IMR-90 (cell line): ENCODE data around the gene ALDH1A2. TPM values are rescaled to one million over a fixed set of nuclear protein-coding genes. Genes with fewer than 3 reads are reported as not detected.

Source experiments
- ATAC-seq: fragments of 200-7000 bp; cut with Tn5 transposase; 2 replicates; pipeline ENCODE4 v1.9.1; 2020; ENCODE audit warnings: low read depth, mild to moderate bottlenecking, moderate library complexity
- BruUV-seq: library from RNA; stranded (reverse); fragments of 400-500 nt; replicated peaks from 2 replicates; lab custom pipeline; 2021; lab: Mats Ljungman, UMichigan
- CTCF ChIA-PET: fragments of 300-600 bp; formaldehyde crosslinking; extraction: SDS; loops from one replicate; lab custom pipeline; 2021; ENCODE audit warnings: antibody characterized with exemption; lab: Yijun Ruan, JAX
- POLR2A ChIA-PET: fragments of 300-600 bp; sonication (Branson Sonifier 250); formaldehyde crosslinking; loops from one replicate; lab custom pipeline; 2022; ENCODE audit warnings: antibody characterized with exemption; ENCODE audit not compliant: unreplicated experiment; lab: Charles Lee
- DNase-seq: peaks from one replicate; pipeline ENCODE4 v3.0.0; 2013
- H2AFZ ChIP-seq: replicated peaks from 2 replicates; pipeline ENCODE3; 2013; ENCODE audit warnings: low read length, mild to moderate bottlenecking; ENCODE audit not compliant: poor library complexity
- H2AK5ac ChIP-seq: 2 replicates; pipeline ENCODE4 v1.6.1; 2013; ENCODE audit warnings: low read depth, low read length, inconsistent platforms
- H2AK9ac ChIP-seq: replicated peaks from 2 replicates; pipeline ENCODE3; 2013; ENCODE audit warnings: mild to moderate bottlenecking, low read depth, low read length, moderate library complexity; ENCODE audit not compliant: poor library complexity
- H2BK120ac ChIP-seq: 2 replicates; pipeline ENCODE4 v1.6.1; 2013; ENCODE audit warnings: low read depth, low read length, inconsistent platforms
- H2BK15ac ChIP-seq: 3 replicates; pipeline ENCODE4 v1.6.1; 2013; ENCODE audit warnings: low read depth, low read length, inconsistent platforms
- H2BK20ac ChIP-seq: 2 replicates; pipeline ENCODE4 v1.6.1; 2013; ENCODE audit warnings: low read depth, mild to moderate bottlenecking, inconsistent platforms, low read length, moderate library complexity
- H2BK5ac ChIP-seq: 2 replicates; pipeline ENCODE4 v1.6.1; 2013; ENCODE audit warnings: mild to moderate bottlenecking, low read depth, low read length, inconsistent platforms; ENCODE audit not compliant: poor library complexity, severe bottlenecking
- H3K14ac ChIP-seq: replicated peaks from 2 replicates; pipeline ENCODE4 v1.6.1; 2013; ENCODE audit warnings: low read depth, low read length, inconsistent platforms
- H3K18ac ChIP-seq: 2 replicates; pipeline ENCODE4 v1.6.1; 2013; ENCODE audit warnings: low read depth, low read length, control low read depth
- H3K23ac ChIP-seq: 2 replicates; pipeline ENCODE4 v1.6.1; 2013; ENCODE audit warnings: low read depth, low read length, inconsistent platforms
- H3K27ac ChIP-seq: 2 replicates; pipeline ENCODE4 v1.5.1; 2013; ENCODE audit warnings: mild to moderate bottlenecking, control low read depth, low read length; ENCODE audit not compliant: insufficient read depth
- H3K27me3 ChIP-seq: 2 replicates; pipeline ENCODE4 v1.6.1; 2013; ENCODE audit warnings: low read length; ENCODE audit not compliant: control insufficient read depth, insufficient read depth
- H3K36me3 ChIP-seq: 2 replicates; pipeline ENCODE4 v1.6.1; 2013; ENCODE audit warnings: low read length, mixed read lengths; ENCODE audit not compliant: control insufficient read depth, insufficient read depth
- H3K4ac ChIP-seq: 2 replicates; pipeline ENCODE4 v1.6.1; 2013; ENCODE audit warnings: low read depth, low read length, inconsistent platforms
- H3K4me1 ChIP-seq: 2 replicates; pipeline ENCODE4 v1.6.1; 2013; ENCODE audit warnings: low read length, mixed read lengths; ENCODE audit not compliant: control insufficient read depth, insufficient read depth
- H3K4me2 ChIP-seq: 2 replicates; pipeline ENCODE4 v1.6.1; 2013; ENCODE audit warnings: low read depth, mild to moderate bottlenecking, control low read depth, low read length, moderate library complexity
- H3K4me3 ChIP-seq: 2 replicates; pipeline ENCODE4 v1.5.1; 2013; ENCODE audit warnings: low read depth, mild to moderate bottlenecking, control low read depth, low read length, moderate library complexity; ENCODE audit not compliant: insufficient read depth
- H3K56ac ChIP-seq: 2 replicates; pipeline ENCODE4 v1.6.1; 2013; ENCODE audit warnings: low read length, inconsistent platforms; ENCODE audit not compliant: insufficient read depth; ENCODE audit errors: extremely low read depth
- H3K79me1 ChIP-seq, 2 experiments: 2 replicates each; pipeline ENCODE4 v1.6.1; 2013; ENCODE audit warnings: low read length in 2 of 2, inconsistent platforms in 1 of 2, low read depth in 1 of 2
- H3K9ac ChIP-seq: 2 replicates; pipeline ENCODE4 v1.6.1; 2013; ENCODE audit warnings: low read depth, low read length, control low read depth
- H3K9me1 ChIP-seq: 2 replicates; pipeline ENCODE4 v1.6.1; 2013; ENCODE audit warnings: low read length, inconsistent platforms; ENCODE audit not compliant: insufficient read depth
- H3K9me3 ChIP-seq: 2 replicates; pipeline ENCODE4 v1.6.1; 2013; ENCODE audit warnings: low read length; ENCODE audit not compliant: control insufficient read depth, insufficient read depth
- H4K20me1 ChIP-seq: 2 replicates; pipeline ENCODE4 v1.6.1; 2013; ENCODE audit warnings: low read length, inconsistent platforms; ENCODE audit not compliant: insufficient read depth
- H4K5ac ChIP-seq: 2 replicates; pipeline ENCODE4 v1.6.1; 2013; ENCODE audit warnings: mild to moderate bottlenecking, low read depth, low read length, control low read depth
- H4K8ac ChIP-seq, 2 experiments: 2 replicates each; pipeline ENCODE4 v1.6.1; 2013; ENCODE audit warnings: low read depth in 2 of 2, low read length in 2 of 2, control low read depth in 1 of 2, inconsistent platforms in 1 of 2
- H4K91ac ChIP-seq: 2 replicates; pipeline ENCODE4 v1.6.1; 2013; ENCODE audit warnings: low read depth, low read length, inconsistent platforms; ENCODE audit not compliant: insufficient read depth
- BHLHE40 ChIP-seq: fragments of 150-350 bp; IDR thresholded peaks from 2 replicates; pipeline ENCODE4 v1.6.1; 2016; ENCODE audit warnings: mild to moderate bottlenecking, low read depth, low read length
- CEBPB ChIP-seq: IDR thresholded peaks from 2 replicates; pipeline ENCODE4 v1.6.1; 2012; ENCODE audit warnings: low read depth, low read length, improper control_type of control experiment
- FOS ChIP-seq: fragments of 150-350 bp; IDR thresholded peaks from 2 replicates; pipeline ENCODE4 v1.6.1; 2016; ENCODE audit warnings: low read depth, low read length
- MAZ ChIP-seq: IDR thresholded peaks from 2 replicates; pipeline ENCODE4 v1.6.1; 2012; ENCODE audit warnings: low read depth, mild to moderate bottlenecking, low read length, improper control_type of control experiment, moderate library complexity, borderline replicate concordance
- NFE2L2 ChIP-seq: fragments of 150-350 bp; IDR thresholded peaks from 2 replicates; pipeline ENCODE4 v1.6.1; 2016; ENCODE audit warnings: low read depth, mild to moderate bottlenecking, low read length
- POLR2A ChIP-seq: IDR thresholded peaks from 2 replicates; pipeline ENCODE4 v1.6.1; 2012; ENCODE audit warnings: mild to moderate bottlenecking, low read depth, low read length
- RAD21 ChIP-seq: IDR thresholded peaks from 2 replicates; pipeline ENCODE4 v1.6.1; 2012; ENCODE audit warnings: low read length, improper control_type of control experiment
- RCOR1 ChIP-seq: IDR thresholded peaks from 2 replicates; pipeline ENCODE4 v1.6.1; 2012; ENCODE audit warnings: mild to moderate bottlenecking, low read length, improper control_type of control experiment; ENCODE audit not compliant: insufficient replicate concordance
- RFX5 ChIP-seq: IDR thresholded peaks from 2 replicates; pipeline ENCODE4 v1.8.0; 2012; ENCODE audit warnings: low read depth, mild to moderate bottlenecking, low read length, moderate library complexity
- WGBS, 2 experiments: methylation state at CpG; one replicate each; pipeline versions ENCODE4 v1.1.5 to v1.1.7; 2013; ENCODE audit warnings: missing lambda C conversion rate in 2 of 2; ENCODE audit not compliant: insufficient read length in 1 of 2; ENCODE audit errors: extremely low coverage in 2 of 2; 5-methylcytosine and 5-hydroxymethylcytosine counted together
- dilution Hi-C: fragments of 300-500 bp; cut with HindIII; formaldehyde crosslinking; loops from one replicate; pipeline ENCODE4 v1.14.3; 2018; ENCODE audit warnings: low sequenced_read_pairs; ENCODE audit not compliant: unreplicated experiment
- in situ Hi-C: fragments of 300-500 bp; cut with MboI; formaldehyde crosslinking; loops from 3 replicates; pipeline ENCODE4 v1.14.3; 2019; ENCODE audit warnings: low sequenced_read_pairs, inconsistent platforms, mixed read lengths
- intact Hi-C: fragments of 100-400 bp; cut with micrococcal nuclease; formaldehyde crosslinking; loops from 2 replicates; pipeline ENCODE4 v1.10.0; 2022
- polyA plus RNA-seq, 3 experiments: library from polyadenylated mRNA; depleted of rRNA; stranded (reverse); fragments of >200 nt; gene quantifications; 2 replicates each; pipeline ENCODE4 v1.2.3, GENCODE V29; 2012; ENCODE audit warnings: low replicate concordance in 1 of 3
- total RNA-seq: library from RNA; depleted of rRNA; stranded (reverse); fragments of >200 nt; gene quantifications from 2 replicates; pipeline ENCODE4 v1.2.3, GENCODE V29; 2012
- TF ChIP-seq, protein P1 (sequence below): fragments of 150-350 bp; IDR thresholded peaks from 2 replicates; pipeline ENCODE4 v1.6.1; 2016; ENCODE audit warnings: low read depth, mild to moderate bottlenecking, low read length, moderate library complexity, borderline replicate concordance
- TF ChIP-seq, protein P2 (sequence below): fragments of 150-350 bp; IDR thresholded peaks from 2 replicates; pipeline ENCODE4 v1.6.1; 2017; ENCODE audit warnings: mild to moderate bottlenecking, antibody characterized with exemption, low read length, low read depth
- TF ChIP-seq, protein P3 (sequence below): conservative IDR thresholded peaks from 2 replicates; pipeline ENCODE4 v1.5.1; 2012; ENCODE audit warnings: mild to moderate bottlenecking, low read depth, low read length, improper control_type of control experiment

The ALDH1A2 gene
- total and polyA plus RNA-seq, 2 of the 4 experiments (the other 2 are of a cell fraction), result not detected

DNA sequence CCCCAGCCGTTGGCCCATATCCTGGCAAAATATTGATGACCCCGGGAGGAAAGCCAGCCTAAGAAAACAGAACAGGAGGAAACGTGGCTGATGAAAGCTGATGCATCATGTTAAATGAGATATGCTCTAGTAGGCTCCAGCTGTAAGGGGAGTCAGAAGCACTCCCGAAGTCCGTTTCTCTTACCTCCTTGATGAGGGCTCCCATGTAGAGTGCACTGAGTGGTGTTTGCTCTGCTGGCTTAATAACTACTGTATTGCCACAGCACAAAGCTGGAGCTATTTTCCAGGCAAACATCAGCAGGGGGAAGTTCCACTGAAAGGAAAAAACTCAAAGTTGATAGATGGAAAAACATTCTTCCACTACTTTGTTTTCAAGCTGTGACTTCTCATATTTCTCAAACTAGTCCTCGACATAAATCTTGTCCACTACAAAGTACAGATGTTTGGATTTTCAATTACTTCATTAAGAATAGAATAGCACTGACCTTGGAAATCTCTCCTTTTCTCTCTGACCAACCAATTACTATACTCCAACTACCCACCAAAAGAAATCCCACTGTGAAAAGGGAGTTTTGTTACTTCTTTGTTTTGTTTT is 72.7 kb downstream of the ALDH1A2 start:
- H2AK9ac ChIP-seq, result no peak overlapping the region
- H2AFZ ChIP-seq, result no peak overlapping the region
- TF ChIP-seq MAZ (no peak), CEBPB (no peak), POLR2A (no peak), BHLHE40 (no peak), RAD21 (no peak), RFX5 (no peak), NFE2L2 (no peak), FOS (no peak), RCOR1 (no peak)
- TF ChIP-seq, protein P1, sequence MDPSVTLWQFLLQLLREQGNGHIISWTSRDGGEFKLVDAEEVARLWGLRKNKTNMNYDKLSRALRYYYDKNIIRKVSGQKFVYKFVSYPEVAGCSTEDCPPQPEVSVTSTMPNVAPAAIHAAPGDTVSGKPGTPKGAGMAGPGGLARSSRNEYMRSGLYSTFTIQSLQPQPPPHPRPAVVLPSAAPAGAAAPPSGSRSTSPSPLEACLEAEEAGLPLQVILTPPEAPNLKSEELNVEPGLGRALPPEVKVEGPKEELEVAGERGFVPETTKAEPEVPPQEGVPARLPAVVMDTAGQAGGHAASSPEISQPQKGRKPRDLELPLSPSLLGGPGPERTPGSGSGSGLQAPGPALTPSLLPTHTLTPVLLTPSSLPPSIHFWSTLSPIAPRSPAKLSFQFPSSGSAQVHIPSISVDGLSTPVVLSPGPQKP, result no peak
- TF ChIP-seq, protein P2, sequence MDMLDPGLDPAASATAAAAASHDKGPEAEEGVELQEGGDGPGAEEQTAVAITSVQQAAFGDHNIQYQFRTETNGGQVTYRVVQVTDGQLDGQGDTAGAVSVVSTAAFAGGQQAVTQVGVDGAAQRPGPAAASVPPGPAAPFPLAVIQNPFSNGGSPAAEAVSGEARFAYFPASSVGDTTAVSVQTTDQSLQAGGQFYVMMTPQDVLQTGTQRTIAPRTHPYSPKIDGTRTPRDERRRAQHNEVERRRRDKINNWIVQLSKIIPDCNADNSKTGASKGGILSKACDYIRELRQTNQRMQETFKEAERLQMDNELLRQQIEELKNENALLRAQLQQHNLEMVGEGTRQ, result no peak
- TF ChIP-seq, protein P3, sequence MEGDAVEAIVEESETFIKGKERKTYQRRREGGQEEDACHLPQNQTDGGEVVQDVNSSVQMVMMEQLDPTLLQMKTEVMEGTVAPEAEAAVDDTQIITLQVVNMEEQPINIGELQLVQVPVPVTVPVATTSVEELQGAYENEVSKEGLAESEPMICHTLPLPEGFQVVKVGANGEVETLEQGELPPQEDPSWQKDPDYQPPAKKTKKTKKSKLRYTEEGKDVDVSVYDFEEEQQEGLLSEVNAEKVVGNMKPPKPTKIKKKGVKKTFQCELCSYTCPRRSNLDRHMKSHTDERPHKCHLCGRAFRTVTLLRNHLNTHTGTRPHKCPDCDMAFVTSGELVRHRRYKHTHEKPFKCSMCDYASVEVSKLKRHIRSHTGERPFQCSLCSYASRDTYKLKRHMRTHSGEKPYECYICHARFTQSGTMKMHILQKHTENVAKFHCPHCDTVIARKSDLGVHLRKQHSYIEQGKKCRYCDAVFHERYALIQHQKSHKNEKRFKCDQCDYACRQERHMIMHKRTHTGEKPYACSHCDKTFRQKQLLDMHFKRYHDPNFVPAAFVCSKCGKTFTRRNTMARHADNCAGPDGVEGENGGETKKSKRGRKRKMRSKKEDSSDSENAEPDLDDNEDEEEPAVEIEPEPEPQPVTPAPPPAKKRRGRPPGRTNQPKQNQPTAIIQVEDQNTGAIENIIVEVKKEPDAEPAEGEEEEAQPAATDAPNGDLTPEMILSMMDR, result no peak
- H3K4ac ChIP-seq, result no peak overlapping the region
- no peaks in the 10 kb centered on the region for H3K4me1 ChIP-seq
- no peaks in the 10 kb centered on the region; the same call in 1 of the 2 replicates for H3K27me3 ChIP-seq
- no peak overlapping the region for H3K9ac ChIP-seq
- H4K20me1 ChIP-seq, result no peaks in the 10 kb centered on the region
- no peak overlapping the region for H3K4me3 ChIP-seq
- no peak overlapping the region for H4K5ac ChIP-seq
- no peak overlapping the region for H2BK5ac ChIP-seq
- H4K91ac ChIP-seq, result no peak overlapping the region
- no peaks in the 10 kb centered on the region for H3K36me3 ChIP-seq
- dilution Hi-C loops, result no loop called here
- H4K8ac ChIP-seq, result no peak overlapping the region
- BruUV-seq, result no TSS peak
- ATAC-seq, result no peak
- ChIA-PET CTCF (no interaction called here), POLR2A (no interaction called here)
- no CpG with 5 or more reads among the region's 6 CpGs for WGBS, 2 experiments
- no peak overlapping the region for H2AK5ac ChIP-seq
- intact Hi-C loops, result no loop called here
- H2BK120ac ChIP-seq, result no peak overlapping the region
- no peak overlapping the region for H3K4me2 ChIP-seq
- H2BK15ac ChIP-seq, result no peak overlapping the region
- H2BK20ac ChIP-seq, result no peak overlapping the region
- no peak overlapping the region for H3K18ac ChIP-seq
- no peak overlapping the region for H3K14ac ChIP-seq
- no peaks in the 10 kb centered on the region for H3K79me1 ChIP-seq
- no peak for DNase-seq
- in situ Hi-C loops, result no loop called here
- no peak overlapping the region for H3K56ac ChIP-seq
- H3K9me1 ChIP-seq, result no peaks in the 10 kb centered on the region
- no peaks in the 10 kb centered on the region for H3K9me3 ChIP-seq
- H3K27ac ChIP-seq, result no peak overlapping the region
- H3K23ac ChIP-seq, result no peak overlapping the region
